ENCODE measurements around the gene OR2B6. TPM values are rescaled to one million over a fixed set of nuclear protein-coding genes. Genes with fewer than 3 reads are reported as not detected.

The OR2B6 gene
- total RNA-seq, 1 donor = not detected

DNA sequence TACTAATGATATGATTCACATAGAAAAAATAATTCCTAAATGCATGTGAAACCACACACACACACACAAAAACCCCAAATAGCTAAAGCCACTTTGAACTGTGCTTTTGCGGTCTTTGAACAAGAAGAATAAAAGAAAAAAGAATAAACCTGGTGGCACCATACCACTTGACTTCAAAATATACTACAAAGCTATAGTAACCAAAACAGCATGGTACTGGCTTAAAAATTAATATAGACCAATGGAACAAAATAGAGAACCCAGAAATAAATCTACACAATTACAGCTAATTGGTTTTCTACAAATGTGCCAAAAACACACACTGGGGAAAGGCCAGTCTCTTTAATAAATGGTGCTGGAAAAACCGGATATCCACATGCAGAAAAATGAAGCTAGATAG lies 13.4 kb downstream of the OR2B6 start:
- H3K9me3 ChIP-seq (ENCODE audit: low read depth, low read length) = no peaks in the 10 kb centered on the region
- peaks cover 12% of the 10 kb centered on the region for H3K27me3 ChIP-seq (ENCODE audit: insufficient read depth, low read length)
- no peak overlapping the region for H3K4me3 ChIP-seq (ENCODE audit: low read length)
- H3K4me1 ChIP-seq (ENCODE audit: insufficient read depth, low read length) = no peaks in the 10 kb centered on the region

DNA sequence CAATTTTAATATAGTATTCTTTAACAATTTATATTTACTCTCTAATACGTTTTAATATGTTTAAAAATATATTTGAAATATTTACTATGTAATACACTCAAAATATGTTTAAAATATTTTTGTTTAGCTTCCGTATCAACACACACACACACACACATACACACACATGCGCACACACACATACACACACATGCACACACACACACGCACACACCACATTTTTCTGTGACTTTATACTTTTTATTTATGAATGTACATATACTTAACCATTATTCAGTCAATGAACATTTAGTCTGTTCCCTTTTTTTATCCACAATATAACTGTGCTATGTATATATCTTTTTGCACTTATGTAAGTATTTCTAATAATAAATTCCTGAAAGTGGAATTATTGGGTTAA lies 15.7 kb downstream of the OR2B6 start:
- Histone ChIP-seq H3K4me1 (ENCODE audit: insufficient read depth, low read length) (no peaks in the 10 kb centered on the region), H3K4me3 (ENCODE audit: low read length) (no peak overlapping the region), H3K27me3 (ENCODE audit: insufficient read depth, low read length) (peaks cover 12% of the 10 kb centered on the region), H3K9me3 (ENCODE audit: low read depth, low read length) (no peaks in the 10 kb centered on the region)

DNA sequence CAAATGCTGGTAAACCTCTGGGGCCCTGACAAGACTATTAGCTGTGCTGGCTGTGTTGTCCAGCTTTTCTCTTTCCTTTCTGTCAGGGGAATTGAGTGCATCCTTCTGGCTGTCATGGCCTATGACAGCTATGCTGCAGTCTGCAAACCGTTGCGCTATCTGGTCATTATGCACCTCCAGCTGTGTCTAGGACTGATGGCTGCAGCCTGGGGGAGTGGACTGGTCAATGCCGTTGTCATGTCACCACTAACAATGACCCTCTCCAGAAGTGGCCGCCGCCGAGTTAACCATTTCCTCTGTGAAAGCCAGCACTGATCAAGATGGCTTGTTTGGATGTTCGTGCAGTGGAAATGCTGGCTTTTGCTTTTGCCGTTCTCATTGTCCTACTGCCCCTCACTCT lies 20.3 kb downstream of the OR2B6 start:
- Histone ChIP-seq H3K4me3 (ENCODE audit: low read length) (no peak overlapping the region), H3K27me3 (ENCODE audit: insufficient read depth, low read length) (peaks cover 10% of the 10 kb centered on the region), H3K9me3 (ENCODE audit: low read depth, low read length) (no peaks in the 10 kb centered on the region), H3K4me1 (ENCODE audit: insufficient read depth, low read length) (no peaks in the 10 kb centered on the region)

DNA sequence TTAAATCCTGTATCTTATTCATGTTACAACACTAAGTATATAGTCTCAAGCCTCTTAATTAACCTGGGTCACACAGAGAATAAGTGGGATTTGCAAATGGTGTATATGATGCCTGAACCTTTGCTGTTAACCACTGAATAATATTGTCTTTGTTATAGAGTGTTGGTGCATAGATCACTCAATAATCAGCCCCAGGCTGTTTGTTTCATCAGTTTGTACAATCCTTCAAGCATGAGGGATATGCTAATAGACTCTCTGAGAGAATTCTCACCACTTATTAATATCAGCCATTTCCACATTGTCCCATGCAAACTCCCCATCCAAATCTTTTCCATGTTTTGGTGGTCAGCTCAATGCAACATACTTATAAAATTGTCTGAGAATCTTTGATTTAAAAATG lies 21.7 kb downstream of the OR2B6 start:
- Histone ChIP-seq H3K9me3 (ENCODE audit: low read depth, low read length) (no peaks in the 10 kb centered on the region), H3K4me3 (ENCODE audit: low read length) (no peak overlapping the region), H3K27me3 (ENCODE audit: insufficient read depth, low read length) (peaks cover 6% of the 10 kb centered on the region), H3K4me1 (ENCODE audit: insufficient read depth, low read length) (no peaks in the 10 kb centered on the region)

DNA sequence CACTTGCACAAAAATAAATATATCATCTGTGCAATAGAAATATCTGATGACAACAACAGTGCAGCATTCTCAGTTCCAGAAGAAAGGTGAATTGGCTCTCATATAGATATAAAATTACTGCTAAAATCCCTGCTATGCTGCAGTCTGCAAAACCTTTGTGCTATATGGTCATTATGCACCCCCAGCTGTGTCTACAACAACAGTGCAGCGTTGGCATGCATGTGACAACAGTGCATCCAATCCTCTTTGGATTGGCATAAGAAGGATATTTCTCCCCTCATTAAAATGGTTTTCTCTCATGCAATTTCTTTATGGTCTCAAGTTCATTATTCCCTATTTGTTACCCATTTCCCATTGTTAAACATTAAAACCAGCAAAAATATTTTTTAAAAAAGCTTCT lies 23.1 kb downstream of the OR2B6 start:
- Histone ChIP-seq H3K4me1 (ENCODE audit: insufficient read depth, low read length) (no peaks in the 10 kb centered on the region), H3K27me3 (ENCODE audit: insufficient read depth, low read length) (peaks cover 13% of the 10 kb centered on the region), H3K9me3 (ENCODE audit: low read depth, low read length) (no peaks in the 10 kb centered on the region), H3K4me3 (ENCODE audit: low read length) (no peak overlapping the region)

DNA sequence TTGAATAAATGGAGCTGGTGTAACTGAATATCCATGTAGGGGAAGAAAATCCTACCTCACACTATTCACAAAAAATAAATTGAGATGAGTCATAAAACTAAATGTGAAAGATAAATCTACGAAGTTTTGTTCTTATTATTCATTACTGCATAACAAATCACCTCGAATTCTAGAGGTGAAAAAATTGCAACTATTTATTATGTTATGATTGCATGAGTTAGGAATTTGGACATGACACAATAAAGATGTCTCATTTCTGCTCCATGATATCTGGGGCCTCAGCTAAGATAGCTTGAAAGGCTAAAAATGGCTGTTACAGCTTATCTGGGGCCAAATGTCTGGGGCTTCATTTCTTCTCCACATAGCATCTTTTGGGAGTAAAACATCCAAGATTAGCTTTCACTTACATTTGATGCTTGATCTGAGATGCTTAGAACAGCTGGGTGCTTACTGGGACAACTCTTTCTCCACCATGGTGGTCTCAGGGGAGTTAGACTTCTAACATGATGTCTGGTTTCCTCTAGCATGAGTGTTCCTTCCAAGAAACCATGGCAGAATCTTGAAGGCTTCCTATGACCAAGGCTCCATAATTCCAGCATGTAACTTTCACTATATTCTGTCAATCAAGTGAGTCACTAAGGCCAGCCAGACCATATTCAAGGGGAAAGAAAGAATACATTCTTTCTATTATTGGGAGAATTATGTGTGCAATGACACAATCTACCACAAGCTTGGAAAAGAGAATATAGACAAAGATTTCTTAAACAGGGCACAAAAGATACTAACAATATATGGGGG lies 30.1 kb downstream of the OR2B6 start:
- H3K4me3 ChIP-seq (ENCODE audit: low read length) = no peak overlapping the region
- H3K9me3 ChIP-seq (ENCODE audit: low read depth, low read length) = no peaks in the 10 kb centered on the region
- no peaks in the 10 kb centered on the region for H3K4me1 ChIP-seq (ENCODE audit: insufficient read depth, low read length)
- H3K27me3 ChIP-seq (ENCODE audit: insufficient read depth, low read length) = peaks cover 7% of the 10 kb centered on the region

DNA sequence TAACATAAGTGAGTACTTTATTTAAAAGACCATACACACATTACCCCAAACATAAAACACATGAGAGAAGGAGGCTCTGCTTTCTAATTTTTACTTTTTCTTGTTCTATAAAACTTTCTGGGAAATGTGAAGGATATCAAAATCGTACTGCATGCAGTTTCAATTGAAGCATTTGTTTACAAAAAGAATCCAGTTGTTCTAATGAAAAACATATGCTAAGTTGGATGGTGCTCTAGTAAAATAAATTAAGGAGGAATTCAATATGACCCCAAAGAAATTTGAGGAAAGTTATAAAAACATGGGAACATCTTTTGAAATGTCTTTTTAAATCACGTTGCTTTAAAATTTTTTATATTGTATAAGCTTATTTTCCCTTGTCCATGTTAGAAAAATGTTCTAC lies 37.6 kb downstream of the OR2B6 start:
- no peaks in the 10 kb centered on the region for H3K9me3 ChIP-seq (ENCODE audit: low read depth, low read length)
- H3K27me3 ChIP-seq (ENCODE audit: insufficient read depth, low read length) = peaks cover 23% of the 10 kb centered on the region
- H3K4me3 ChIP-seq (ENCODE audit: low read length) = no peak overlapping the region
- H3K4me1 ChIP-seq (ENCODE audit: insufficient read depth, low read length) = no peaks in the 10 kb centered on the region

DNA sequence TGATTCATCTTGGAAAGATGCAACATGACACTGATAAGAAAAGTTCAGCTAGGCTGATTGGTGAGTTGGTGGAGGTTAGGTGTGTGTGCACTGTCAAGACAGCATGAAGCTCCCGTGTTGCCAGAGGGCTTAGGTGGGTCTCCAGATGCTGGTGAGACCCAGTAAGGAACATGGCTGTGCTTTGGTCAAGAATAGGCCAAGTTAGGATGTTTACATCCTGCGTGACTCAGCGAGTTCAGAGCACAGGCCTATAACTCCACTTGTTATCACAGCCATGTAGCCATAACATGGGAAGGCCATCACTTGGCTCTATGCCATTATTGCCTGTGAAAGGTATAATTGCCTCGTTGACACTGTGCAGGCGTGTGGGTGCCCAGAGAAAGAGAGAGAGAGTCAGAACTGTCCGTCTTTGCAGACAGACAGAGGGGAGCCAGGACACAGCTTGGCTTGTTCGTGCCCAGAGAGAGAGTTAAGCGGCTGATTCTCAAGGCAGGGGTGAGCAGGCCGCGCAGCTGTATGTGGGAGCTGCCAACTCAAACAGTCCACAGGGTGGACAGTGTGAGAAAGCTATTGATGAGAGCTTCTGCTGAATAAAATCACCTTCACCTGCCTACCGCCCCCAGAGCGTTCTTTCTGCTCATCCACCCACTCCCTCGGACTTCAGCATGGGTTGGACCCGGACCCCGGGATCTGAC lies 43.5 kb downstream of the OR2B6 start:
- H3K4me3 ChIP-seq (ENCODE audit: low read length) = no peak overlapping the region
- H3K4me1 ChIP-seq (ENCODE audit: insufficient read depth, low read length) = no peaks in the 10 kb centered on the region

DNA sequence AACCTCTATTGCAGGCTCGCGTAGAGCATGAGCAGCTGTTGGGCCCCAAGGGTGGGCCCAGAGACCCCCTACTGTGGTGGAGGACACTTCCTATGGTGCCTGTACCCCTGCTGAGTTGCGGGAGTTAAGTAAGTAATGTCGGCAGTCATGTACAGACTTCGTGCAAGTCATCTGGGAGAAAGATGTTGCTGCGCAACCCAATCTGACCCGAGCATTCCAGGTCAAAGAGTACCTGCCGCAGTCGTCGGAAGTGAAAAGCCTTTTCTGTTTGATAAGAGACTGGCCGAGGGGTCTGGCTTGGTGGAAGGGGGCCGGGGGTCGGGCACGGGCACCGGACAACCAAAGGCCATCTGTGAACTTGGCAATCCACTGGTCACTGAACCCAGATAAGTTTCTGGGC lies 44.3 kb downstream of the OR2B6 start:
- Histone ChIP-seq H3K4me3 (ENCODE audit: low read length) (no peak overlapping the region), H3K9me3 (ENCODE audit: low read depth, low read length) (no peaks in the 10 kb centered on the region), H3K27me3 (ENCODE audit: insufficient read depth, low read length) (peaks cover 3% of the 10 kb centered on the region), H3K4me1 (ENCODE audit: insufficient read depth, low read length) (no peaks in the 10 kb centered on the region)

More for the DNA sequence above, 43.5 kb downstream of the OR2B6 start:
- peaks cover 5% of the 10 kb centered on the region for H3K27me3 ChIP-seq (ENCODE audit: insufficient read depth, low read length)
- H3K9me3 ChIP-seq (ENCODE audit: low read depth, low read length) = no peaks in the 10 kb centered on the region

DNA sequence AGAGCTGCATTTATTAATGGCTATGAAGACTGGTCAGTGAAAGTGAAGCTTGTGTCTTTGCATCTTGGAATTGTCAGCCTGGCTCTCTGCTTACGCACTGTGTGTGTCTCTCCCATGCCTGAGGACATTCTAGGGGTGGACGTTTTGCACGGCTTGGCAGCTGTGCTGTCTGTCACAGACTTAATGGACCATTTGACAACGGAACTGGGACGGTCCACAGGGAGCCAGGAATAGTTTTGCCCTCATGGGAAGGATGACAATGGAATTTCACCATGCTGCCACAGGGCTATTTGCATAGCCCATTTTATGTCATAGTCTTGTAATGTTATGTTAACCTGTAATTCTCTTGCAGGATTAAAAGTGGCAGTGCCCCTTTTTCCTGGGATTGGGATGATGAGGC lies 44.7 kb downstream of the OR2B6 start:
- Histone ChIP-seq H3K4me1 (ENCODE audit: insufficient read depth, low read length) (no peaks in the 10 kb centered on the region), H3K9me3 (ENCODE audit: low read depth, low read length) (no peaks in the 10 kb centered on the region), H3K4me3 (ENCODE audit: low read length) (no peak overlapping the region), H3K27me3 (ENCODE audit: insufficient read depth, low read length) (peaks cover 3% of the 10 kb centered on the region)

DNA sequence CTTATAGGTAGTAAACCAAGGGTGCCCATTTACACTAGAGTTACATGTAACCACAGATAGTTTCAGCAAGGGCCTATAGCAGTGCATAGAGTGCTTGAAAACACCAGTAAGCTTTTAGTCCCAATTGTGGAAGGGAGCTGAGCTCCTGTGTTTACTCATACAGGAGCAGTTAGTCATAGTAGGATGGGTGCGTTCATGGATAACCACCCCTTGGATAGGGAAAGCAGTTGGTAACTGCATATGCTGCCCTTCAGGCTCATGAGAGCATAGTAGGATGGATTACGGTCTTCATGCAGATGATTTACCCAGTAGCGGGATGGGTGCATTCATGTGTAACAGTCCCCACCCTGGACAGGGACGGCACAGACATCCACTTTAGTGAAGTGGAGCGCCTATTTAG lies 45.1 kb downstream of the OR2B6 start:
- Histone ChIP-seq H3K4me1 (ENCODE audit: insufficient read depth, low read length) (no peaks in the 10 kb centered on the region), H3K4me3 (ENCODE audit: low read length) (no peak overlapping the region), H3K9me3 (ENCODE audit: low read depth, low read length) (no peaks in the 10 kb centered on the region), H3K27me3 (ENCODE audit: insufficient read depth, low read length) (peaks cover 3% of the 10 kb centered on the region)

DNA sequence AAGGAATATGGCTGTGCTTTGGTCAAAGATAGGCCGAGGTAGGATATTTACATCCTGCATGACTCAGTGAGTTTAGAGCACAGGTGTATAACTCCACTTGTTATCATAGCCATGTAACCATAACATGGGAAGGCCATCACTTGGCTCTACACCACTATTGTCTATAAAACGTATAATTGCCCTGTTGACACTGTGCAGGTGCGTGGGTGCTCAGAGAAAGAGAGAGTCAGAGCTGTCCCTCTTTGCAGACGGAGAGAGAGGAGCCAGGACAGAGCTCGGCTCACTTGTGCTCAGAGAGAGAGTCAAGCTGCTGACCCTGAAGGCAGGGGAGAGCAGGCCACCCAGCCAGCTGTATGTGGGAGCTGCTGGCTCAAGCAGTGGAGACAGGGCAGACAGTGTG lies 46.0 kb downstream of the OR2B6 start:
- H3K27me3 ChIP-seq (ENCODE audit: insufficient read depth, low read length) = peaks cover 3% of the 10 kb centered on the region
- H3K9me3 ChIP-seq (ENCODE audit: low read depth, low read length) = no peaks in the 10 kb centered on the region
- H3K4me3 ChIP-seq (ENCODE audit: low read length) = no peak overlapping the region
- H3K4me1 ChIP-seq (ENCODE audit: insufficient read depth, low read length) = no peaks in the 10 kb centered on the region

DNA sequence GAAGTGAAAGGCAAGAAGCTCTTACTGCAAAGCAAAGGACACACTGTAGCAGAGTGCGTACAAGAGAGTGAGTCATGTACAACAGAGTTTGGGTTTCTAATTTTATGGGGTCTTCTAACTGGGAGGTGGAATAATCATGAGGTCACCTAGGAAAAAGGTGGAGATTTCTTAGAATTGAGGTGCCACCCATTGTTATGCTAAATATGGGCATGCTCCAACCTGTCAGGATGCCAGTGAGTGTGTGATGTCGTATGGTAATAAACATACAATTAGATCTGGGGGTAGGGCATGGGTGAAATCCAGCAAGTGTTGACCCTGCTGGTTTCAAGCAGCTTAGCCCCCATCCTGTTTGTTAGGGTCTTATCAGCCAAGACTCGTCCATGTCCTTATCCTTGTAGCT lies 46.6 kb downstream of the OR2B6 start:
- Histone ChIP-seq H3K4me3 (ENCODE audit: low read length) (no peak overlapping the region), H3K27me3 (ENCODE audit: insufficient read depth, low read length) (peaks cover 3% of the 10 kb centered on the region), H3K4me1 (ENCODE audit: insufficient read depth, low read length) (no peaks in the 10 kb centered on the region), H3K9me3 (ENCODE audit: low read depth, low read length) (no peaks in the 10 kb centered on the region)

DNA sequence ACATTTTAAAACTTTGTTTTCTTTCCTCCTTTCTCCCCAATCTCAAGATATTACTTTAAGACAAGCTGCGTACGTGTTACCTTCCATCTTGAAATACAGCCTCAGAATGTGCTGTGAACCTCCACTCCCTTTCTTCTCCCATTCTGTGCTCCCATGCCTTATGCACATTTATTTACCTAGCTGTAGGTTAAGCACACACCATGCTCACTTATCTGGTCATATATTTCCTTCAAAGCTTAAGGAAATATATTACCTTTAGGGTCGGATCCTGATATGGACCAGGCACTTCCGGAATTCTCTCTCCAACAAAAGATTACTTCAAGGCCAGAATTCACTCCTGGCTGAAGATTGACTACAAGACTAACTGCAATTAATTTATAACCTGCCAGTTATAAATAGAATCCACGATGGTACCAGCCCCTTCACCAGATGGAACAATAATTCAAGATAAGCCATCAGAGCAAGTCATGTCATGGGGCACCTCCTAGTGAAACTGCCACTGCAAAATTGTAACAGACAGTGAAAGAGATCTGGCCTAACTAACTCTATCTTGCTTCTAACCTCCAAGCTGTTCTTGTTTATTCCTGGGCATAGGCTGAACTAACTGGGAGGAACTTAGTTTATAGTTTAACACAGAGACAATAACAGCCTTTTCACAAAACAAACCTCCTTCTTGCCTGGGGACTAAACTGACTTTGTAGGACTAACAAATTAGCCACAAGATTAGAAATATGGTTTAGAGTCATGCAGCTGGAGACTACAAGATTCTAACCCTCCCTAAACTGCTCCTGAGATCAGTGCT lies 47.5 kb downstream of the OR2B6 start:
- H3K27me3 ChIP-seq (ENCODE audit: insufficient read depth, low read length) = peaks cover 3% of the 10 kb centered on the region
- H3K4me1 ChIP-seq (ENCODE audit: insufficient read depth, low read length) = no peaks in the 10 kb centered on the region
- no peak overlapping the region for H3K4me3 ChIP-seq (ENCODE audit: low read length)
- H3K9me3 ChIP-seq (ENCODE audit: low read depth, low read length) = no peaks in the 10 kb centered on the region

DNA sequence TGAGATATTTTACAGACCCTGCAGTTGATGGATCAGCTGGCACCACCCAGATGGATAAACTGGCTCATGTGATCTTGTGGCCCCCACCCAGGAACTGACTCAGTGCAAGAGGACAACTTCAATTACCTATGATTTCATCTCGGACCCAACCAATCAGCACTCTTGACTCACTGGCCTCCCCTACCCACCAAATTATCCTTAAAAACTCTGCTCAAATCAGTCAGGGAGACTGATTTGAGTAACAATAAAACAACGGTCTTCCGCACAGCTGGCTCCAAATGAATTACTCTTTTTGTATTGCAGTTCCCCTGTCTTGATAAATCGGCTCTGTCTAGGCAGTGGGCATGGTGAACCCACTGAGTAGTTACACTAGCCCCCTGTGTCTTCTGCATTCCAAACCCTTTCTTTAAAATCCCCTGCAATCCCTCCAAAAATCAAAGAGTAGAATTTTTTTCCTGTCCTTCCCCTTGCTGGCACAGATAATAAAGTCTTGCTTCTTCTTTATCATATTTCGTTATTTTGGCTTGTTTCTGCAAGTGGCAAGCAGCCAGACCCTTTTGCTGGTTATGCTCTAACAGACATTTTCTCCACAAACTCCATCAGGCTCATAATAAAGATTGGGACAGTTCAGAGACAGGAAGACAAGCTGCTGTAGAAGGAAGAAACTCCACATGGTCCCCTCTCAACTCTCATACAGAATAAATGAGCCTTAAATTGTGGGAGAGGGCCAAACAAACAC lies 48.3 kb downstream of the OR2B6 start:
- H3K4me3 ChIP-seq (ENCODE audit: low read length) = no peak overlapping the region
- peaks cover 3% of the 10 kb centered on the region for H3K27me3 ChIP-seq (ENCODE audit: insufficient read depth, low read length)
- H3K9me3 ChIP-seq (ENCODE audit: low read depth, low read length) = no peaks in the 10 kb centered on the region
- no peaks in the 10 kb centered on the region for H3K4me1 ChIP-seq (ENCODE audit: insufficient read depth, low read length)
